Endothelial cell of umbilical vein (primary cell): ENCODE data around the gene EIF2D. TPM values are rescaled to one million over a fixed set of nuclear protein-coding genes. Genes with fewer than 3 reads are reported as not detected.

Experiments used
- BruUV-seq: library from RNA; stranded (reverse); fragments of 400-500 nt; replicated peaks from 2 replicates; lab custom pipeline; 2021; lab: Mats Ljungman, UMichigan
- CTCF ChIA-PET: fragments of 300-600, 350-600 bp; sonication (Branson Sonifier 250); formaldehyde crosslinking; loops from one replicate; lab custom pipeline; 2021; ENCODE audit warnings: antibody characterized with exemption, inconsistent platforms; lab: Charles Lee
- POLR2A ChIA-PET: fragments of 300-600, 350-600 bp; sonication (Branson Sonifier 250); formaldehyde crosslinking; loops from one replicate; lab custom pipeline; 2021; ENCODE audit warnings: antibody characterized with exemption, inconsistent platforms; lab: Charles Lee
- DNase-seq: peaks from one replicate; pipeline ENCODE4 v3.0.0-alpha.2; 2011; ENCODE audit warnings: low read depth, low spot score
- FAIRE-seq: peaks from 2 replicates; lab custom pipeline; 2011; peaks lifted over from hg19 to GRCh38; lab: Jason Lieb, UNC
- H2AFZ ChIP-seq: 2 replicates; pipeline ENCODE4 v1.6.0; 2012; ENCODE audit warnings: low read depth, low read length, control low read depth, inconsistent platforms
- H3K27ac ChIP-seq: 2 replicates; pipeline ENCODE4 v1.5.1; 2011; ENCODE audit warnings: low read depth, mild to moderate bottlenecking, control low read depth, low read length, moderate library complexity; ENCODE audit not compliant: insufficient read depth
- H3K27me3 ChIP-seq, 2 experiments: 2 replicates each; pipeline versions ENCODE4 v1.6.0 to v1.6.1; 2011; ENCODE audit warnings: low read length in 2 of 2, mixed read lengths in 1 of 2; ENCODE audit not compliant: control insufficient read depth in 2 of 2, insufficient read depth in 2 of 2
- H3K36me3 ChIP-seq, 2 experiments: 2 replicates in 1 of 2; 3 replicates in 1 of 2; pipeline ENCODE4 v1.5.1; 2011; ENCODE audit warnings: low read length in 2 of 2, mild to moderate bottlenecking in 1 of 2, moderate library complexity in 1 of 2; ENCODE audit not compliant: control insufficient read depth in 2 of 2, insufficient read depth in 2 of 2; ENCODE audit errors: extremely low read depth in 1 of 2
- H3K4me1 ChIP-seq: 3 replicates; pipeline ENCODE4 v1.5.1; 2011; ENCODE audit warnings: mild to moderate bottlenecking, low read length; ENCODE audit not compliant: control insufficient read depth, insufficient read depth; ENCODE audit errors: extremely low read depth
- H3K4me2 ChIP-seq: 2 replicates; pipeline ENCODE4 v1.6.1; 2011; ENCODE audit warnings: low read length, control low read depth, mixed read lengths; ENCODE audit not compliant: insufficient read depth
- H3K4me3 ChIP-seq, 3 experiments: fragments of 200-600 bp in 1 of 3; sonication (generic), shearing (Covaris generic) in 1 of 3; replicated peaks in 1 of 3; 2 replicates each; pipeline ENCODE4 v1.5.1; 2011 to 2016; ENCODE audit warnings: control low read depth in 3 of 3, low read length in 3 of 3, mild to moderate bottlenecking in 2 of 3, inconsistent platforms in 1 of 3, low read depth in 1 of 3, moderate library complexity in 1 of 3; ENCODE audit not compliant: insufficient read depth in 1 of 3
- H3K79me2 ChIP-seq: 2 replicates; pipeline ENCODE4 v1.6.0; 2012; ENCODE audit warnings: low read length, inconsistent platforms; ENCODE audit not compliant: control insufficient read depth, insufficient read depth
- H3K9ac ChIP-seq: replicated peaks from 2 replicates; pipeline ENCODE3; 2011; ENCODE audit warnings: low read length, control low read depth; ENCODE audit not compliant: insufficient read depth; ENCODE audit errors: extremely low read depth
- H3K9me1 ChIP-seq: replicated peaks from 3 replicates; pipeline ENCODE4 v1.6.0; 2011; ENCODE audit warnings: mild to moderate bottlenecking, low read length; ENCODE audit not compliant: control insufficient read depth, insufficient read depth; ENCODE audit errors: extremely low read depth
- H3K9me3 ChIP-seq: replicated peaks from 2 replicates; pipeline ENCODE4 v1.5.1; 2012; ENCODE audit warnings: low read length, inconsistent platforms; ENCODE audit not compliant: control insufficient read depth, insufficient read depth
- H4K20me1 ChIP-seq: replicated peaks from 2 replicates; pipeline ENCODE3; 2011; ENCODE audit warnings: mild to moderate bottlenecking, low read length; ENCODE audit not compliant: control insufficient read depth, insufficient read depth; ENCODE audit errors: extremely low read depth
- CTCF ChIP-seq, 2 donors: IDR thresholded peaks; 1 replicate in 1 of 2; 2 replicates in 1 of 2; pipeline ENCODE4 v1.5.1; 2011; ENCODE audit warnings: low read length in 2 of 2, mild to moderate bottlenecking in 2 of 2, moderate library complexity in 2 of 2, control low read depth in 1 of 2, inconsistent platforms in 1 of 2, low read depth in 1 of 2; ENCODE audit not compliant: insufficient read depth in 1 of 2; ENCODE audit errors: extremely low read depth in 1 of 2
- EZH2 ChIP-seq: IDR thresholded peaks from 2 replicates; pipeline ENCODE4 v1.6.1; 2012; ENCODE audit warnings: borderline replicate concordance, low read depth, mild to moderate bottlenecking, moderate library complexity, low read length, inconsistent platforms; ENCODE audit not compliant: severe bottlenecking
- FOS ChIP-seq: IDR thresholded peaks from 2 replicates; pipeline ENCODE4 v1.6.1; 2011; ENCODE audit warnings: mild to moderate bottlenecking, low read length, moderate library complexity, borderline replicate concordance; ENCODE audit not compliant: insufficient read depth
- GATA2 ChIP-seq: IDR thresholded peaks from 2 replicates; pipeline ENCODE4 v1.7.0; 2011; ENCODE audit warnings: low read depth, mild to moderate bottlenecking, moderate library complexity, mixed read lengths, low read length; ENCODE audit not compliant: insufficient read length, insufficient read depth
- JUN ChIP-seq: IDR thresholded peaks from 2 replicates; pipeline ENCODE4 v1.6.1; 2011; ENCODE audit warnings: borderline replicate concordance, low read depth; ENCODE audit not compliant: insufficient read length, insufficient read depth
- POLR2A ChIP-seq: IDR thresholded peaks from 2 replicates; pipeline ENCODE4 v1.6.1; 2012; ENCODE audit warnings: low read depth, mild to moderate bottlenecking, control low read depth, low read length
- POLR2AphosphoS5 ChIP-seq: IDR thresholded peaks from 2 replicates; pipeline ENCODE4 v1.6.1; 2012; ENCODE audit warnings: low read depth, mild to moderate bottlenecking, control low read depth, low read length, moderate library complexity; ENCODE audit not compliant: insufficient read depth
- dilution Hi-C: fragments of 300-500 bp; cut with MboI; formaldehyde crosslinking; loops from one replicate; pipeline ENCODE4 v1.15.0; 2019; ENCODE audit warnings: low sequenced_read_pairs; ENCODE audit not compliant: extremely low pct_ligation_motif_present
- intact Hi-C: fragments of 100-400 bp; cut with micrococcal nuclease; formaldehyde crosslinking; loops from one replicate; pipeline ENCODE4 v1.10.0; 2022
- polyA plus RNA-seq, 4 experiments: library from polyadenylated mRNA; depleted of rRNA in 3 of 4; stranded (reverse) in 3 of 4; unstranded in 1 of 4; fragments of >200 nt; gene quantifications; 2 replicates each; pipeline versions ENCODE4 v1.2.1 to v1.2.3, GENCODE V29; 2011 to 2012; ENCODE audit warnings: missing spikeins in 1 of 4
- total RNA-seq: library from RNA; stranded (reverse); gene quantifications from 2 replicates; pipeline ENCODE4 v1.2.3, GENCODE V29; 2021

Gene EIF2D
- total and polyA plus RNA-seq, 2 donors (not counting 3 experiments of a cell fraction or from before 2014, with no cell fraction given), result 48.0 to 54.1 TPM

- Histone ChIP-seq H3K4me1 (no peaks in the 10 kb centered on the region), H3K9ac (no peak overlapping the region), H3K9me1 (no peaks in the 10 kb centered on the region), H2AFZ (no peak overlapping the region), H3K9me3 (no peaks in the 10 kb centered on the region), H4K20me1 (no peaks in the 10 kb centered on the region), H3K27me3 (peaks cover 28 to 30% of the 10 kb centered on the region in 2 experiments), H3K4me3 (no peak overlapping the region), H3K27ac (no peak overlapping the region), H3K79me2 (no peaks in the 10 kb centered on the region), H3K36me3 (no peaks in the 10 kb centered on the region), H3K4me2 (no peak overlapping the region)
- intact Hi-C loops, result loop anchor here (1.0 kb wide), 1 partner anchor 24 kb away; no protein-coding TSS in a partner anchor
- no peak for TF ChIP-seq FOS
- no peak for TF ChIP-seq GATA2
- TF ChIP-seq POLR2A, result no peak
- peak; percentile 89 to 90 for TF ChIP-seq CTCF (IDR thresholded peaks at IDR 0.05; ENCODE audit: extremely low read depth in 1 of 2, insufficient read depth in 1 of 2, low read depth in 1 of 2, low read length in 2 of 2)
- no peak for TF ChIP-seq JUN
- TF ChIP-seq EZH2, result no peak
- TF ChIP-seq POLR2AphosphoS5, result no peak
- POLR2A ChIA-PET, result no interaction called here
- CTCF ChIA-PET, result interaction anchor here (0.7 to 15.0 kb wide), 20 partner anchors 8 to 324 kb away, joined by 3 to 663 read pairs (median 5); partner anchors contain the start of genes DYRK3, EIF2D and RASSF5
- DNase-seq (peak; percentile 26), FAIRE-seq (peak; percentile 44)
- BruUV-seq, result no TSS peak
- dilution Hi-C loops, result no loop called here
Observed at GRCh38 chr1:206658264-206658980, 46.2 kb upstream of the EIF2D start.
